ENCODE data around the gene IFNA14.
A peak's percentile ranks its signal among the peaks of the same experiment; 100 is the strongest.
"Not testable (repeated sequence)": the region's sequence is repeated elsewhere in the genome, so short reads cannot be mapped to it uniquely, and the experiment has no call there.

IFNA14 gene

DNA sequence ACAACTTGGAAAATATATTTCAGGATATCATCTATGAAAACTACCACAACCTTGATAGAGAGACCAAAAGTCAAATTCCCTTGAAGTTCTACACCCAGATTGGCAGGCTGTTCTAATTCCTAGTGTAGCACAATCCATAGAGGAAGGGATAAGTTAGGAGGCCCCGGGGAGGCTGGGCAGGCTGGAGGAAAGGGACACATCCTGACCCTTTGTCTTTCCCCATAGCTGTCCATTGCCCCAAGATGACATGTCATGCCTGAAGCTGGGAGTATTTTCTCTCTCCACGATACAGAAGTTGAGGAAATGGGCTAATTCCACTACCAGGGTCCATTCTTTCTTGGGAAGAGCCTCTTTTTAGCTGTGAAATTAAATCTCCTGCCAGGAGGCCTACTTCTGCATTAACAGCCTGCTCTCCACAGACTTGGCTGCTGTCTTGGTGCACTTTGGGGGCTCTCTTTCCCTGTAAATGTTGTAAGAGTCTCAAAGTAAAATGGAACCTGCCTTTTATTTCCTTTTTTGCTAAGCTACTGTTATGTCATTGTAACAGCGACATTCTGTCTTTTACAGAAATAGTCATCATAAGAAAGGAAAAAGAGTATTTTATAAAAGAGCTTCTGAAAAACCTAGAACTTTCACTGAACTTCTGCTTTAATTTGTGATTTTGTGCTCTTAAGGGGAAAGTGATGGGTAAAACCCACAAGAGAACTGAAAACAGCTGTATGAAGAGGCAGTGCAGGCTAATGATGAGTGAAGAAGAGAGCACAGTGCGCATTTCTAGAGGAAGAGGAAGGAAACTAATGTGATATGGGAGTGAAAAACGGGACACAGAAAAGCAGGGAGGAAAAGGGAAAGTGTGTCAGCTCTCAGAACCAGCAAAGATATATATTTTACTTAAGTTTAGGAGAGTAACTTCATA lies 26.1 kb downstream of the IFNA14 start:
- peak; percentile 4 for DNase-seq (ENCODE audit: low spot score)

GRCh38 chr9:21212160-21212559 lies 27.6 kb downstream of the IFNA14 start:
- not testable (repeated sequence) for DNase-seq (ENCODE audit: low spot score)

DNA sequence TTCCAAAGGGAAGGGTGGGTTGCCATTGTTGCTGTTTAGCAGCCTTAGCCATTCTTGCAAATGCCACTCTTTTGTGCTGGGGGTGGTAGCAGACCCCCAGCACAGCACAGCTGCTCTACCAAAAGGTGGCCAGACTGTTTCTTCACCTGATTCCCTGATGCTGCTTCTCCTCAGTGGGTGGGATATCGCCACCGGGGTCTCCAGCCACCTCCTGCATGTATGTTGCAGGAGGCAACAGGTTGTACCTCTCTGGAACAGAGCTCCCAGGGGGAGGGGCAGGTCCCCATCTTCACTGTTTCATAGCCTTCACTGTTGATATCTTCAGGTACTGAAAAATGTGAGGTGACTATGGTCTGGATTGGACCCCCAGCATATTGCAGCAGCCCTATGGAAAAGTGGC lies 29.0 kb downstream of the IFNA14 start:
- DNase-seq (ENCODE audit: low spot score): not testable (repeated sequence)

DNA sequence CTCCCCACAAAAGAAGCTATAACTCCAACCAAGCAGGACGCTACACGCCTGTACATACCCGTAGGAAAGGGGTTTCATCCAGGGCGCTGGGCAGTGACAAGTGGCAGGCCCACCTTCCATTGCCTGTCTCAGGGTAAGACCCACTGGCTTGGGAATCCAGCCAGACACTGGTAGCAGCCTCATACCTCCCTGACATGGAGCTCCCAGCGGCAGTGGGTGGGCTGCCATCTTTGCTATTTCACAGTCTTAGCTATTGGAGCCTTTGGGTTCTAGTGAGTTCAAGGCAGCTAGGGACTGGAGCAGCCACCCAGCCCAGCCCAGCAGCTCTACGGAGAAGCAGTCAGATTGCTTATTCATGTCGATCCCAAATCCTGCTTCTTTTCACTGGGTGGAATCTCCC lies 29.5 kb downstream of the IFNA14 start:
- no peak for DNase-seq (ENCODE audit: low spot score)

GRCh38 chr9:21207043-21207442 lies 32.8 kb downstream of the IFNA14 start, which contains the start of gene IFNA10:
Gene IFNA10 (minus strand): TSS chr9:21207143. CDS start chr9:21207097, 46 bp downstream.
- not testable (repeated sequence) for DNase-seq (ENCODE audit: low spot score)

- DNase-seq (ENCODE audit: low spot score): no peak
Observed at GRCh38 chr9:21205204-21205603, 34.6 kb downstream of the IFNA14 start.

- not testable (repeated sequence) for DNase-seq (ENCODE audit: low spot score)
Observed at GRCh38 chr9:21202105-21202504, 37.7 kb downstream of the IFNA14 start, which contains the start of gene IFNA7. Gene IFNA7 (minus strand): TSS chr9:21202205. CDS start chr9:21202165, 40 bp downstream.

DNA sequence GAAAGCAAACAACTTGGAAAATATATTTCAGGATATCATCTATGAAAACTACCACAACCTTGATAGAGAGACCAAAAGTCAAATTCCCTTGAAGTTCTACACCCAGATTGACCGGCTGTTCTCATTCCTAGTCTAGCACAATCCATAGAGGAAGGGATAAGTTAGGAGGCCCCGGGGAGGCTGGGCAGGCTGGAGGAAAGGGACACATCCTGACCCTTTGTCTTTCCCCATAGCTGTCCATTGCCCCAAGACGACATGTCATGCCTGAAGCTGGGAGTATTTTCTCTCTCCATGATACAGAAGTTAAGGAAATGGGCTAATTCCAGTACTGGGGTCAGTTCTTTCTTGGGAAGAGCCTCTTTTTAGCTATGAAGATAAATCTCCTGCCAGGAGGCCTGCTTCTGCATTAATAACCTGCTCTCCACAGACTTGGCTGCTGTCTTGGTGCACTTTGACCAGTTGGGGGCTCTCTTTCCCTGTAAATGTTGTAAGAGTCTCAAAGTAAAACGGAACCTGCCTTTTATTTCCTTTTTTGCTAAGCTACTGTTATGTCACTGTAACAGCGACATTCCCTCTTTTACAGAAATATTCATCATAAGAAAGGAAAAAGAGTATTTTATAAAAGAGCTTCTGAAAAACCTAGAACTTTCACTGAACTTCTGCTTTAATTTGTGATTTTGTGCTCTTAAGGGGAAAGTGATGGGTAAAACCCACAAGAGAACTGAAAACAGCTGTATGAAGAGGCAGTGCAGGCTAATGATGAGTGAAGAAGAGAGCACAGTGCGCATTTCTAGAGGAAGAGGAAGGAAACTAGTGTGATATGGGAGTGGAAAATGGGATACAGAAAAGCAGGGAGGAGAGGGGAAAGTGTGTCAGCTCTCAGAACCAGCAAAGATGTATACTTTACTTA lies 44.7 kb downstream of the IFNA14 start:
- DNase-seq (ENCODE audit: low spot score): peak; percentile 3

All from AG08395 (cell line).